ENCODE data around the gene CBX4.

CBX4 gene
- total RNA-seq = 65.3 to 164 (median 79.6) reads per million in 4 donors

DNA sequence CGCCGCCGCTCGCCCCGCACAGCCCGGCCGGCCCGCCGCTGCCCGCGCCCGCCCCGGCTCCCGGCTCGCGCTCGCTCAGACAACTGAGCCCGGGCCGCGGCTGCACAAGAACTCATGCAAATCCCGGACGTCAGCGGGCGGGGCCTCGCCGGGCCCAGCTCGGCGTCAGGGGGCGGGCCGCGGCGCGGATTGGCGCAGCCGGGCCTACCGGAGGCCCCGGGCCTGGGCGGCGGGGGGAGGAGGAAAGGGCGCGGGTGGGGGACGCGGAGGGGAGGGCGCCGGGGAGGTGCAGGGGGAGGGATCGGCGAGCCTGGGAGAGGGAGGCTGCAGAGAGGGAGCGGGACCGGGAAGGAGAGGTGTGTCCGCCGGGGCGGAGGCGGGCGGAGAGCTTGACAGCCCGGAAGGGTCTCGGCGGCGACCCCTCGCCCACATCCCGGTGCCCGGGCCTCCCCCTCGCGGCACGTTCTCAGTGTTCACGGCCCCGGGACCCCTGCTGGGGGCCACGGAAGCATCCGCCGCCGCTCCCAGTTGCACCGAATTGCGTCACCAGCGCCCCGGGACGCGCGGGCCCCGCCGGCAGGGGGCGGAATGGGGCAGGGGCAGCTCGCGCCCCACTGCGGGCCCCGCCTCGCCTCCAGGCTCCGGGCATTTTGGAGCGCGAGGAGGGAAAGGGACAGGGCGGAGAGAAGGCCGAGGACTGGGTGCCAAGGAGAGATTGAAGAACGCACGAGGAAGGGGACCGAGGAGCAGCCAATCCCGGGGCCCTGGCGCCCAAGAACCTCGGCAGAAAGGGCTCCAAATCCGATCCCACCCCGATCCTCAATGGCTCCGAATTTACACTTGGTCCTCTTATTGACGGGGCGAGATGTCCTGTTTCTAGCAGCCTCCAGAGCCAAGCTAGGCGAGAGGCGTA, at the start of gene CBX4:
Gene CBX4 (minus strand): TSS at position 85 of the 913 bp plus-strand sequence. CDS start 189 bp downstream, outside the sequence.
- peak; percentile 81 to 94 (median 87) for DNase-seq

DNA sequence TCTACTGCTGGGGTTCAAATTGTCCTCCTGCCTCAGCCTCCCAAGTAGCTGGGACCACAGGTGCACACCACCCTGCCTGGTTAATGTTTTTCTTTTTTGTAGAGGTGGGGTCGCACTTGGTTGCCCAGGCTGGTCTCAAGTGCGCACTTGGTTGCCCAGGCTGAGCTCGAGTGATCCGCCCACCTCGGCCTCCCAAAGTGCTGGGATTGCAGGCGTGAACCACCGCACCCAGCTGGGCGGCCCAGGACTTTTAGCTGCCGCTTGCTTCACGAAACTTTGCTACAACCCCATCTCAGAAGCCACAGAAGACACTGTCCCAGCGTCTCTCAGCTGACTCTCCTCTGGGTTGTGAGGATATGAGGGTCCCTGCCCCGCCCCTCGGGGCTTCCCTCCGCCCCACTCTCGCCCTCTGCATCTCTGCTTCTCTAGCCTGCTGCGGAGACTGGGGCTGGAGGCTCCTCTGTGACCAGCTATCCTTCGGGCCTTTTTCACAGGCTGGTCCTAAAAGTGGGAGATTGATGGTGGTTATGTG, 48.8 kb upstream of the CBX4 start:
- DNase-seq = no peak

DNA sequence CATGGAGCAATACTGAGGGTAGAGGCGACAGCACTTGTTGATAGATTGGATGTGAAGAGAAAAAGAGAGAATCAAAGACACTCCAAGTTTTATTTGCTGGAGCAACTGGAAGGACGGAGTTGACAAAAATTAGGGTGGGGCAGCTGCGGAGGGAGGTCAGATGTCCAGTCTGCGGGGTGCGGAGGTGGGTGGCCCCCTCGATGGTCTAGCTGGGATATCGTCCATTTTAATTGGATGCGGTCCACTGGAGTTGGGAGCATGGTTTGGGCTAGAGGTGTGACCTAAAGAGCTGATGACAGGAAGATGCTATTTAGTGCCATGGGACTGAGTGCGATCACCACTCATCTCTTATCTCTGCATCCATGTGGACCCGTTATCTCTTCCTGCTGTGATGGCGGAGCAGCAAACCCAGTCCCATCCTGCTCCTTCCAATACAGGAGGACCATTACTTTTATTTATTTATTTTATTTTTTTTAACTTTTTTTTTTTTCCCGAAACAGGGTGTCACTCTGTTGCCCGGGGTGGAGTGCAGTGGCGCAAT, 48.3 kb upstream of the CBX4 start:
- DNase-seq = no peak

DNA sequence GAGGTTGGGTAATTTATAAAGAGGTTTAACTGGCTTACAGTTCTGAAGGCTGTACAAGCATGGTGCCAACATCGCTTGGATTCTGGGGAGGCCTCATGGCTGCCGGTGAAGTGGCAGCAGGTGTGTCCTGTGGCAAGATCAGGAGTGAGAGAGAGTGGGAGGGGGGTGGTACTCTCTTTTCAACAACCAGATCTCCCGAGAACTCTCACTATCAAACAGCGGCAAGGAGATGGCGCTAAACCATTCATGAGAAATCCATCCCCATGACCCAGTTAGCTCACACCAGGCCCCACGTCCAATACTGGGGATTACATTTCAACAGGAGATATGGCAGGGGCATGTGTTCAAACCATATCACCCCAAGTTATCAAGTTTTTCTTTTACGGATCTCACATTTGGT, 44.0 kb upstream of the CBX4 start:
- DNase-seq = no peak

DNA sequence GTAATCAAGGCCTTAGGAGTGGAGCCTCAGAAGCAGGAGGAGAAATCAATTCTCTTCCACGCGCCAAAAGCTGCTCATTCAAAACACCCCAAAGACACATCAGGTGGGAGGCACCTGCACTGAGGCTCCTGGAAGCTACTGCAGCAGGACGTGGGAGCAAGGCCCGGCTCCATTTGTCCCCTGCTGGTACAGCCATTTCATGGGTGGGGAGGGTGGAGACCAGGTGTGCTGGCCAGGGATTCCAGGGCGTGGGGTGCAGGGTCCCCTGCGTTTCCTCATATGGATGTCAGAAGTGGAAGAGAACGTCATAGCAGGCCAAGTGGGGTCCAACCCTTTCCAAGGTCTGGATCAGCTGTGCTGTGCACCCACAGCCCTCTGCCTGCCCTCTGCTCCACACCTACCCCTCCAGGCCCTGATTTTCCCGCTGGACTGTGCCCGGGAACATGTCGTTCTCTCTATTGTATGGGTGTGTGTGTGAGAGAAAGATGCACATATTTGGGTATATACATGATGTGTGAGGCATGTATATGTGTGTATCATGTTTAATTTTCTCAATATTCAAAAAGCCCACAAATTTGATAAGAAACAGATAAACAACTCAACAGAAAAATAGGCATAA, 39.2 kb upstream of the CBX4 start:
- no peak for DNase-seq

DNA sequence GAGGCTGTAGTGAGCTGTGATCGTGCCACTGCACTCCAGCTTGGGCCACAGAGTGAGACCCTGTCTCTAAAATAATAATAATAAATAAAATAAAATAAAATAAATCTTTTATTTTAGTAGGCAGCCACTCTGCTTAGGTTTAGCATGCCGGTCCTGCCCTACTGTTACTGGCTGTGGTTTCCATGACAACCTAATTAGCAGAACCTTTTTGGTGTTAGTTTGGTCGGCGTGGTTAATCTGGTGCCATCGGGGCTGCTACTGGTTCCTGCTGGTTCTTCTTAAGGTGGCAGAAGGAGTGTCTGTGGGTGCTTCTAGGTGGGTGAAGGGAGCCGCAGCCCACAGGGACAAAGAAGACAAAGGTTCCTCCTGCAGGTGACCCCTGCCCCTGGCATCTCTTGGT, 37.8 kb upstream of the CBX4 start:
- no peak for DNase-seq

DNA sequence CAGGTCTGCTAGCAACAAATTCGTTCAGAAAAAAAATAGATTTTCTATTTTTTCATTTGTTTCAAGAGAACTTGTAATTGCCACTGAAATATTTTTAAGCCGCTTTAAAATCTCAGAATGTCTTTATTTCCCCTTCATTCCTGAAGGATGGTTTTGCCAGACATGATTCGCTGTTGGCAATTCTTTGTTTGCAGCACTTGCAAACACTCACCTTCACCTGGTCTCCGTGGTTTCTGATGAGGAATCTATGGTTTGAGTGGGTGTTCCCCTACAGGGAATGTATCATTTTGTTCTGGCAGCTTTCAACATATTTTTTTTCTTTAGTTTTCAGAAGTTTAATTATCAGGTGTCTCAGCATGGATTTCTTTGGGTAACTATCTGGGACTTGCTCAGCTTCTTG, 36.3 kb upstream of the CBX4 start:
- no peak for DNase-seq

DNA sequence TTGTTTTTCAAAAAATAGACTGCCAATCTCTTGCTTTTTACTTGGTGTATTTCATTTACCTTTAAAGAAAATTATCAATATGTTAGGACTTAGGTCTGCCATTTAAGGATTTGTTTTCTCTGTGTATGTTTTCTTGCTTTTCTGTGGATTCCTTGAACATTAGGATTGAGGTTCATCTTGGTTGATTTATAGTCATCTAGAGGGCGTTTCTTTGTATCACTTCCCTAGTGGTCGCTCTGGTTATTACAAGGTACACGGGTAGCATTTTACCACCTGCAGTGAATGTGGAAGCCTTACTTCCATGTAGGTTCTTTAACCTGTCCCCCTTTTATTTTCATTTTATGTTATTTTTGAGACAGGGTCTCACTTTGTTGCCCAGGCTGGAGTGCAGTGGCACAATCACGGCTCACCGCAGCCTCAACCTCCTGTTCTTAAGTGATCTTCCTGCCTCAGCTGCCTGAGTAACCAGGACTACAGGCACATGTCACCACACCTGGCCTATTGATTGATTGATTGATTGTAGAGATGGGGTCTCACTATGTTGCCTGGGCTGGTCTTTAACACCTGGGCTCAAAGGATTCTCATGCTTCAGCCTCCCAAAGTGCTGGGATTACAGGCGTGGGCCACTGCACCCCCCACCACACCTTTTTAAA, 35.2 kb upstream of the CBX4 start:
- peak in 2 of 5 donors; percentile 13 to 31 for DNase-seq

DNA sequence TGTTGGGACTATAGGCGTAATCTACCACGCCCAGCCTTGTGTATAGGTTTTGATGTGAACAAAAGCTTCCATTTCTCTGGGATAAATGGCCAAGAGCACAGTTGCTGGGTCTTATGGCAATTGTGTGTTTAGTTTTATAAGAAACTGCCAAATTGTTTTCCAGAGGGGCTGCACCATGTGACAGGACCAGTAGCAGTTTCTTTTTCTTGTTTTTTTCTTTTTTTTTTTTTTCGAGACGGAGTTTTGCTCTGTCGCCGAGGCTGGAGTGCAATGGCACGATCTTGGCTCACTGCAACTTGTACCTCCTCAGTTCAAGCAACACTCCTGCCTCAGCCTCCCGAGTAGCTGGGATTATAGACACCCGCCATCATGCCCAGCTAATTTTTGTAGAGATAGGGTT, 34.3 kb upstream of the CBX4 start:
- DNase-seq = no peak

DNA sequence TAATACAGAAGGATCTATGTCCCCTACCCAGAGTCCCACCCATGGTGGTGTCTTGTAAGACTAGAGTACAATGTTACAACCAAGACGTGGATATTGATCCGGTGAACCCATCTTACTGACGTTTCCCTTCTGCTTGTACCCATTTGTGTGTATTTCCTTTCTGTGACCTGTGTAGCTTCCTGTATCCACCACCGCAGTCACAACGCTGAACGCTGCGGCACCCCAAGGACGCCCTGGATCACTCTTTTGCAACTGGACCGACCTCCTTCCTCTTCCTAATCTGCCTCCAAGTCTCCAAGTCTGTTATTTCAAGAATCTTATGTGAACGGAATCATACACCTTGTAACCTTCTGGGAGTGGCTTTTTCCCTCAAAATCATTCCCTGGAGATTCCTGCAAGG, 33.5 kb upstream of the CBX4 start:
- peak in 1 of 5 donors; percentile 23 for DNase-seq

DNA sequence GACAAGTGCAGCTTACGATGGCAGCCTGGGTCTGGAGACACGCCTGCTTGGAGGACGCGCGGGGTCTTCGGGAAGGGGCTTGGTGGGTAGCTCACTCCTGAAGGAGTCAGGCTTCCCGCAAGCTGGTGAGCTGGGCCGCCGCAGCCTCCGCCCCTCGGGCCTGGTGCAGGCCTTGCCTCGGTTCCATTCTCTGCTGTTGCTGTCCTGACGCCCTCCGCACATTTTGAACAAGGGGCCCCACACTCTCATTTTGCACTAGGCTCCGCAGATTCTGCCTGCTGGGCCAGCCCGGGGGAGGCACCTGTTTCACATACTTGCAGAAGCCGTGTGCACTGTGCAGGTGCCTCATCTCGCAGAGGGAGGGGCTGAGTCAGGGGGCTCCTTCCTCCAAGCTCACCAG, 31.9 kb upstream of the CBX4 start:
- DNase-seq = no peak

DNA sequence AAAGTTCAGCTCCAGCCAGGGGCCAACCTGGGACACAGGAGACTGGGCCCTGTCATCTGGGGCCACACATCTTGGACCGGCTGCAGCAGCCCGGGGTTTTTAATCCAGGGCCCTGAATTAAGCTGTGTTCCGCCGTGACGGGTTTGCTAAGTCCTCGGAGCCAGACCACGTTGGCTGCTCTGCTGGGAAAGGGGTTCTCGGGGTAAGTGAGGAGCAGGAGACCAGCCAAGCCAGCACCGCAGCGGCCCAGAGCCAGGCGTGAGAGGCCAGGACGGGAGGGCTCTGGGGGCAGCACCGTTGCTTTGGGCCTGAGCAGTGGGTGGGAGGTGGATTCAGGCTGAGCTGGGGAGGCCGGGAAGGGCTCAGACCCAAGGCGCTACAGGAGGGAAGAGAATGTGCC, 31.3 kb upstream of the CBX4 start:
- no peak for DNase-seq

DNA sequence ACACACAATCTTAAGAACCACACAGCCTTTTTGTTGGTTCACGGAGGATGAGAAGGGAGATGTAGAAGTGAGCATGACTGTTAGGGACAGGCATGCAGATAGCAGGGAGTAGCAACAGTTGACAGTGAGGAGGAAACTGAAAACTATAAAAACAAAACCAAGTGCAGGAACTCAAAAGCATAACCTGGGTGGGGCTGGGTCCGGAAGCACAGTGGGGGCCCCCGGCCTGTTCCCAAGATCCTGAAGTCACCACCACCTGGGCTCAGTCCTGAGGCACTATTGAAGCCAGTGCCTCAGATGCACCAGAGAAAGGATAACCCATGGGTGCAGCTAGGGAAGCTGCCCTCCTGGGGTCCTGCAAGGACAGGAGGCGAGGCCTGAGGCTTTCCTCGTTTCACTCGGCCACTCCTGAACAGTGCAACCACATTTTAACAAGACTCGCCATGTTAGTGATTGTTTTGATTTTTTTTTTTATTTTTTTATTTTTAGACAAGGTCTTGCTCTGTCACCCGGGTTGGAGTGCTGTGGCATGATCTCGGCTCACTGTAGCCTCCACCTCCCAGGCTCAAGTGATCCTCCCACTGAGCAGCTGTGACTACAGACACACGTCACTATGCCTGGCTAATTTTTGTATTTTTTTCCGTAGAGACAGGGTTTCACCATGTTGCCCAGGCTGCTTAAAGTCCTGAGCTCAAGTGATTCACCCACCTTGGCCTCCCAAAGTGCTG, 27.7 kb upstream of the CBX4 start:
- peak in 1 of 5 donors; percentile 25 for DNase-seq

DNA sequence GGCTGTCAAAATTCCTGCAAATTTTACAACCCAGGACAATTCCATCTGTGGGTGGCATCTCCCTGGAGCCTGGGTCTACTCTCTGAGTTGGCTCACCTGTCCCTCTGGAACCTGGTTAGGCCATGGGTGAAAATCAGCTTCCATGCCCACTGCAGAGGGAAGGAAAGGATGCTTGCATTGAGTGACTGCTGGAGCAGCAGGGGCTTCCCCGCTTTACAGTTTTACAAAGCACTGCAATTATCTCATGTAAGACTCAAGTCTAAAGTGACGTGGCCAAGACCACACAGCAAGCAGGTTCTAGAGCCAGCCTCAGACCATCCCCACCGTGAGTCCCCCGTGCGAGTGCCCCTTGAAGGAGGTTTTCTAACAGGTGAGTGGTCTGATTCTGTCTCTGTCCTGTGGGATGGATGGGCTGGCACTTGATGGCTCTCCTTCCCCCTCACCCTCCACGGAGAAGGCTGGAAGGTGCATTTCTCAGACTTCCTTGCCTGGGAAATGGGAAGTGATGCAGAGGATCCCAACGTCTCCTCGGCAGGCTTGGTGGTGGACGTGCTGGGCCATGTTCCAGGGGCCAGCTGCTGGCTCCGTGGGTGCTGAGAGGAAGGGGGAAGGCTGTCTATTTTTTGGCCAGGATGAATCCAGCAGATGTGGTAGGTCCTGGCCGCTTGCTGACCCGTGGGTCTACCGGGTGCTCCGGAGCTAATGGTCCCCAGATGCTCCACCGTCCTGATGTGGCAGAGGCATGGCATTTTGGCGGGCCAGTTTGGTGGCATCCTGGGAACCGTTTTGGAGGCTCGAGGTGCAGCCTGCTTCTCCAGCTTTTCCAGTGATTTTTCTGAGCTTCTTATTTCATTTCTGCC, 26.3 kb upstream of the CBX4 start:
- DNase-seq = no peak

DNA sequence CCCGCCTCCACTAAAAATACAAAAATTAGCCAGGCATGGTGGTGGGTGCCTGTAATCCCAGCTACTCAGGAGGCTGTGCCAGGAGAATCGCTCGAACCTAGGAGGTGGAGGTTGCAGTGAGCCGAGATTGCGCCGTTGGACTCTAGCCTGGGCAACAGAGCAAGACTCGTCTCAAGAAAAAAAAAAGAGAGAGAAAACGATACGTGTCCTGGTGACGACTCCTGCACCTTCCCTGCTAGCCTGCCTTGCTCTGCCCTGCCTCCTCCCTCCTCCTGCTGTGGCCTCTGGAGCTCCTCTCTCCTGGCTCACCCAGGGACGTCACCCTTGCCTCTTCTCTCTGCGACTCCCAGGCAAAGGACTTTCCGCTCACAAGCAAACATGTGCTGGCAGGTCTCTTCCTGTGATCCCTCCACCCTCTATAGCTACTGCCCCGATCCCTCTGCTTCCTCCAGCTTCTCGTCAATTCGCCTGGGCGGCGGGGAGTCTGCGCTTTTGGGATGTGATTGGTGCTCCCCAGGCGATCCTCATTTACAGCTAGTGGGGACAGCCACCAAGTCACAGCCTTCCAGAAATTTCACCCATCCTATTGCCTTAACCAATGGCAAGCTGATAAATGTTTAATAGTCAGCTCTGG, 25.5 kb upstream of the CBX4 start:
- DNase-seq = no peak

DNA sequence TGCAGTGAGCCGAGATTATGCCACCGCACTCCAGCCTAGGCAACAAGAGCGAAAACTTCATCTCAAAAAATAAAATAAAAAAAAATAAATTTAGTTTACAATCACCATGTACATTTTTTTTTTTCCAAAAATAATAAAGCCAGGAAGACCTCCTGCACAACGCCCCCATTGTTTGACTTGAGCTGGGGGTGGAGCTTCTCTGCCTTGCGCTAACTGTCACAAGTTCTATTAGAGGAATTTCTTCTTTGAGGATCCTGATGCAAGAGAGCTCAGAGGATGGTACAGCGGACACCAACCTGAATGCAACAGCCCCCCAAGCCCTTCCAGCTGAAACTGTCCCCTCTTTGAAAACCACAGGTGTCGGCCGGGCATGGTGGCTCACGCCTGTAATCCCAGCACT, 24.9 kb upstream of the CBX4 start:
- DNase-seq = no peak

DNA sequence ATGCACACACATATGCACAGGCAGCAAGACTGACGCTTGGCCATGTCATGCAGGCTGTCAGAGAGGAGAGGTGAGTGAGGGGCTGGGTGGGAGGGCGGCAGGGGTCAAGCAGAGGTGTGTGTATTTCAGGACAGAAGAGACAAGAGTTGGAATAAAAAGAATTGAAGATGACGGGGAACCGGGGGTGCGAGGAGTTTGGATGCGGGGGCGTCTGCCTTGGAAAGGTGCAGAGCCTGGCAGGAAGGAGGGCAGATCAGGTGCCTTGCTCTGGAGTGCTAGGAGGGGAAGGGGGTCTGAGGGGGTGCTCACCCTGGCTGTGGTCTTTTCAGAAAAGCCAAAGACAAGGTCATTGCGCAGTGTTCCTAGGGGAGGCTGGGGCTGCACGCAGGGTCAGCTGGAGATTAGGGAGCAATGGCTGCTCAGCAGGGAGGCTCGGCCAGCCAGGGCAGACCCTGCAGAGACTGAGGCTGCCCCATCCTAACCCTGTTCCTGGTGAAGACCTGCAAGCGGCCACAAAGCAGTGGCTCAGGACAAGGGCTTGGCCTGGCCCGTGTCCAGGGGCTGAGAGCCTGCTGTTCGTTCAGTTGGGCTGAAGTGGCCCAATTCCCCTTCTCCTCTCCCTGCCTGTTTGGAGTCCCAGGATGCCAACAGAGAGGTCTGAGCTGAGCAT, 23.7 kb upstream of the CBX4 start:
- DNase-seq = no peak

DNA sequence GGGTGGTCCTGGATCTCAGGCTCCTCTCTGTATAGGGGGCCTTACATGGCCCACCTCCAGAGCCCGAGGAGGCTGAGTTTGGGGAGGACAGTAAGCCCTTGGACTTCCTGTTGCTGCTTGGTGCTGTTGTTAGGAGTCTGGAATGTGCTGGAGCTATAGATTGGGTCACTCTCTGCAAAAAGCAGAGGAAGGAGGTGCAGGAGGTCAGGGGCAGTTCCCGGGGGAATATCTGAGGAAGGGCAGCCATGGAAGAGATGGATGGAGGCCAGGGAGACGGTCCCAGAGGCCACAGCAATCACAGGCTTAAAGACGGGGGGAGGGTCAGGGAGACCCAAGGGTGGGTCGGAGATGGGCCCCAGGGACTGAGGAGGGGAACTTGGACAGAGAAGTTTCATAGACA, 23.0 kb upstream of the CBX4 start:
- no peak for DNase-seq

DNA sequence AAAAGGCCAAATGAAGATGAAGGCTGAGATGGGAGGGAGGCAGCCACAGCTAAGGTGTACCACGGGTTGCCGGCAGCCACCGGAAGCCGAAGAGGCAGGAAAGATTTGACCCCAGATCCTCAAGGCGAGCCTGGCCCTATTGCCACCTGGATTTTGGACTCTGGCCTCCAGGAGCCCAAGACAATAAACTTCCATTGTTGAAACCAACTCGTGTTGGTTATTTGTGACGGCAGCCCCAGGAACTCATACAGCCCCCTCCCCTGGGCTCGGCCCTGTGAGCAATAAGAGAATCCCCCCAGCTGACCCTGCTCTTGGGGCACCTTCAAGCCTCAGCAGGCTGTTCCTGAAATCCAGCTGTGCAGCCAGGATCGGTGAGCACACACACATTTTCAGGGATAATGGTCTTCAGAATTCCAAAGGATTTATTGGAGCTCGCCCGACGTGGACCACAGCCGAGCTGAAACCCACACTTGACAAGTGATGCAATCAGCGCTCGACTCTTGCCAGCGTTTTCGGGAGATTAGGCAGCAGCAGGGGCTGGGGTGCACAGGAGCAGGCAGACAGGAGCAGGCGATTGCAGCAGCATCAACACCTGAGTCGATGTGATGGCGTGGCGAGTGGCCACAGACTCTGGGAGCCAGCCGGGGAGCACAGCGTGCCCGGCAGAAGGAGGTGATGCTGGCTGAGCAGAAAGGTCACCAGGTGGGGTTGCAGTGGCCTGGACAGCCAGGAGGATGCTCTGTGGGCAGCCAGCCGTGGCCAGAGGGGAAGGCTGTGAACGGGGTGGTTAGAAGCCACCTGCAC, 22.4 kb upstream of the CBX4 start:
- DNase-seq = no peak
